Vagina (tissue), 2 donors: ENCODE results near the gene MPHOSPH9.

Source experiments
- POLR2AphosphoS5 ChIP-seq, 2 donors: sonication (generic); formaldehyde crosslinking; IDR thresholded peaks; one replicate each; pipeline ENCODE4 v1.9.0; 2017; ENCODE audit warnings: antibody characterized with exemption in 2 of 2, mild to moderate bottlenecking in 2 of 2, low read depth in 1 of 2; ENCODE audit not compliant: insufficient read depth in 1 of 2
- TF ChIP-seq, protein P1 (sequence below), 3 experiments: fragments of 450-650 bp in 2 of 3; fragments of 200-600 bp in 1 of 3; sonication (generic) in 1 of 3; IDR thresholded peaks; one replicate each; pipeline ENCODE4 v1.5.1; 2017 to 2019; ENCODE audit warnings: antibody characterized with exemption in 3 of 3, mild to moderate bottlenecking in 2 of 3, moderate library complexity in 2 of 3

DNA sequence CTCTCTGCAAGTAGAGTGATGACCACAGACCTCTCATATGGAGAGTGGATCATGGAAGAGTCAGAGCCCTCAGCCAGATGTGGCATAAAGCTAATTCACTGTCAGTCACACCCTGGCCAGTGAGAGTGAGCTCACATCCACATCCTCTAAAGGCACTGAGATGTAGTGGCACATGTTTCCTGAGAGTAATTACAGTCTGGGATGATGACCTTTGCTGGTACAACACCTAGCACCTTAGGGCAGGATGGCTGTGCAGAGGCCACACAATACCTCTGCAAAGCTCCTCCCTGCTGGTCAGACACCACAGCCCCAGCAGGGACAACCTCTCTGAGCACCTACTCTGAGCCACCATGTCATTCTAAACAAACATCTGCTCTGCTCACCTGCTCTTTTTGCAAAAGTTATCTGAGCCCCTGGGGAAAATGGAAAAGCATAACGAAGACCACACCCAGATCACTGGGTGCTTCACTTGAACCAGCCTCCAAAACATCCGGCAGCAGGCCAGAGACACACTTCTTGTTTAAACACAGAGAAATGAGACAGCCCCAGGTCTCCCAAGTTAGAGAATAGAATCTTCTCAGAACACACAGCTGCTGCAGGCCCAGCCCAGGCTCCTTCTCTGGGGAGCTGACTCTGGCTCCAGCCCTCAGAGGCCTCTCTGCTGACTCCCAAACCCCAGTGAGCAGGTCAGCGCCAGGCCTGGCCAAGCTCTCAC lies 112.3 kb downstream of the MPHOSPH9 start:
- TF ChIP-seq, protein P1, sequence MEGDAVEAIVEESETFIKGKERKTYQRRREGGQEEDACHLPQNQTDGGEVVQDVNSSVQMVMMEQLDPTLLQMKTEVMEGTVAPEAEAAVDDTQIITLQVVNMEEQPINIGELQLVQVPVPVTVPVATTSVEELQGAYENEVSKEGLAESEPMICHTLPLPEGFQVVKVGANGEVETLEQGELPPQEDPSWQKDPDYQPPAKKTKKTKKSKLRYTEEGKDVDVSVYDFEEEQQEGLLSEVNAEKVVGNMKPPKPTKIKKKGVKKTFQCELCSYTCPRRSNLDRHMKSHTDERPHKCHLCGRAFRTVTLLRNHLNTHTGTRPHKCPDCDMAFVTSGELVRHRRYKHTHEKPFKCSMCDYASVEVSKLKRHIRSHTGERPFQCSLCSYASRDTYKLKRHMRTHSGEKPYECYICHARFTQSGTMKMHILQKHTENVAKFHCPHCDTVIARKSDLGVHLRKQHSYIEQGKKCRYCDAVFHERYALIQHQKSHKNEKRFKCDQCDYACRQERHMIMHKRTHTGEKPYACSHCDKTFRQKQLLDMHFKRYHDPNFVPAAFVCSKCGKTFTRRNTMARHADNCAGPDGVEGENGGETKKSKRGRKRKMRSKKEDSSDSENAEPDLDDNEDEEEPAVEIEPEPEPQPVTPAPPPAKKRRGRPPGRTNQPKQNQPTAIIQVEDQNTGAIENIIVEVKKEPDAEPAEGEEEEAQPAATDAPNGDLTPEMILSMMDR (IDR thresholded peaks at IDR 0.05) = no peak
- TF ChIP-seq POLR2AphosphoS5 (IDR thresholded peaks at IDR 0.05; ENCODE audit: insufficient read depth in 1 of 2, low read depth in 1 of 2) = no peak
